AG10803 (cell line): ENCODE measurements around the gene PLA2G4D.

Experiments used
- DNase-seq: peaks from one replicate; pipeline ENCODE4 v3.0.0; 2010; ENCODE audit warnings: low read depth
- H3K4me3 ChIP-seq: 2 replicates; pipeline ENCODE4 v1.5.1; 2011; ENCODE audit warnings: mild to moderate bottlenecking, low read length, control low read depth
- TF ChIP-seq, protein P1 (sequence below): conservative IDR thresholded peaks from 2 replicates; pipeline ENCODE4 v1.5.1; 2011; ENCODE audit warnings: mild to moderate bottlenecking, low read length, control low read depth, inconsistent platforms

PLA2G4D gene

DNA sequence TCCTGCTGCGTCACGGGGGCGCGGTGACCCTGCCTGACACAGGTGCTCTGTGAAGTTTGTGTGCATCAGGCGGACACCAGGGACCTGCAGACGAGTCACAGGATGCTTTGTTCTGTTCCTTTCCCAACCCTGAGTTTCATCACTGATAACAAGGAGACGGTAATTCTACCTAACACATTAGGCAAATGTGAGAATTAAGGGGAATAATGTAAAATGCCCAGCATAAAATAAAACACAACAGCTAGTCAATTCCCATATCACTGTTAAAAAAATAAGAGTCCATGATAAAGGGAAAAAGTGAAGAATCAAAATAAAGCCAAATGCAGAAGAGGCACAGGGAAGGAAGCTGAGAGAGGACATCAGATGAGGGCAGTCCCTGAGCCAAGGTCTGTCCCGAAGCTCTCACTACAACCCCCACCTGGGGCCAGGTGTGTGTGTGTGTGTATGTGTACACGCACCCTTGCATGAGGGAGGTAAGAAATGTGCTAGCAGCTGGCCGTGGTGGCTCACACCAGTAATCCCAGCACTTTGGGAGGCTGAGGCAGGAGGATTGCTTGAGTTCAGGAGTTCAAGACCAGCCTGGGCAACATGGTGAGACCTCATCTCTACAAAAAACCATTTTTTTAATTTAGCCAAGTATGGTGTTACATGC is 27.5 kb downstream of the PLA2G4D start:
- TF ChIP-seq, protein P1, sequence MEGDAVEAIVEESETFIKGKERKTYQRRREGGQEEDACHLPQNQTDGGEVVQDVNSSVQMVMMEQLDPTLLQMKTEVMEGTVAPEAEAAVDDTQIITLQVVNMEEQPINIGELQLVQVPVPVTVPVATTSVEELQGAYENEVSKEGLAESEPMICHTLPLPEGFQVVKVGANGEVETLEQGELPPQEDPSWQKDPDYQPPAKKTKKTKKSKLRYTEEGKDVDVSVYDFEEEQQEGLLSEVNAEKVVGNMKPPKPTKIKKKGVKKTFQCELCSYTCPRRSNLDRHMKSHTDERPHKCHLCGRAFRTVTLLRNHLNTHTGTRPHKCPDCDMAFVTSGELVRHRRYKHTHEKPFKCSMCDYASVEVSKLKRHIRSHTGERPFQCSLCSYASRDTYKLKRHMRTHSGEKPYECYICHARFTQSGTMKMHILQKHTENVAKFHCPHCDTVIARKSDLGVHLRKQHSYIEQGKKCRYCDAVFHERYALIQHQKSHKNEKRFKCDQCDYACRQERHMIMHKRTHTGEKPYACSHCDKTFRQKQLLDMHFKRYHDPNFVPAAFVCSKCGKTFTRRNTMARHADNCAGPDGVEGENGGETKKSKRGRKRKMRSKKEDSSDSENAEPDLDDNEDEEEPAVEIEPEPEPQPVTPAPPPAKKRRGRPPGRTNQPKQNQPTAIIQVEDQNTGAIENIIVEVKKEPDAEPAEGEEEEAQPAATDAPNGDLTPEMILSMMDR: no peak
- no peak for DNase-seq
- H3K4me3 ChIP-seq: no peak overlapping the region

DNA sequence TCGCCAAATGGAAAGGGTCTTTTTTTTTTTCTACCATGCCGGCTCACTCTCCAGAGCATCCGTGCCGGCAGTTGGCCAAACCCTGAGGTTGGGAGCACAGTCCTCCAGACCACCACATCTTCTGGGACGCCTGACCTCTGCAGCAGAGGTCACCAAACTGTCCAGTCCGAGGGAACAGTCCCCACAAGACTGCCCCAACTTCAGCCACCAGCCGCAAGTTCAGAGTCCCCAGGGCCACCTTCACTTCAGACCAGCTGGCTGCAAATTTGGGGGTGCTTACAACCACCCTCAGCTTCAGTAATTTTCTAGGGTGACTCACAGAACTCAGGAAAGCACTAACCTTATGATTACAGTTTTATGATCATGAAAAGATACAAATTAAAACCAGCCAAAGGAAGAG is 28.9 kb downstream of the PLA2G4D start:
- TF ChIP-seq, protein P1: no peak
- H3K4me3 ChIP-seq: no peak overlapping the region
- no peak for DNase-seq

DNA sequence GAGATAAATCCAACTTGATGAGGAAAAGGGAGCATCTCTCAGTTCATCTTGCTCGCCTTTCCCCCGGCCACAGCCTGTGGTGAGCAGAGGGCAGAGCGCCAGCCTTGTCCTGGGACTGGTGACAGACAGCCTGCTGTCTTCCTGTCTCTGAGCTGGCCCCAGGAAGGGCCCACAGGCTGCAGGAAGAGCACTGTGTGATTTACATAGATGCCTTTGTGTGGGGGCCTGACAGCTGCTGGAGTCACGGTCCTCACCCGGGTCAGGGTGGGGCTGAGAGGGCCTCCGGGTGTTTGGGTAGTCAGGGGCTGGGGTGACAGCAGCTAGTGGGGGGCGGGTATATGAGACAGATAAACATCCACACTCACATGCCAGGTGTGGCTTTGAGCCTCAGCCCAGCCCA is 29.3 kb downstream of the PLA2G4D start:
- no peak overlapping the region for H3K4me3 ChIP-seq
- no peak for DNase-seq
- TF ChIP-seq, protein P1: no peak

DNA sequence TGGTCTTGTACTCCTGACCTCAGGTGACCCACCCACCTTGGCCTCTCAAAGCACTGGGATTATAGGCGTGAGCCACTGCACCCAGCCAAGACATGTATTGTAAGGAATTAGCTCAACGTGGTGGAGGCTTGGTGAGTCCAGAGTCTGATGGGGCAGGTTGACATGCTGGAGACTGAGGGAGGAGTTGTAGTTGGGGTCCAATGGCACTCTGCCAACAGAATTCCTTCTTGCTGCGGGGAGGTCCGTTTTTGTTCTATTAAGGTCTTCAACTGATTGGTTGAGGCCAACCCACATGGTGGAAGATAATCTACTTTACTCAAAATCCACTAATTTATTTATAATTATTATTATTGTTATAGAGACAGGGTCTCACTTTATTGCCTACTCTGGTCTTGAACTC is 30.1 kb downstream of the PLA2G4D start:
- TF ChIP-seq, protein P1: no peak
- H3K4me3 ChIP-seq: no peak overlapping the region
- no peak for DNase-seq

DNA sequence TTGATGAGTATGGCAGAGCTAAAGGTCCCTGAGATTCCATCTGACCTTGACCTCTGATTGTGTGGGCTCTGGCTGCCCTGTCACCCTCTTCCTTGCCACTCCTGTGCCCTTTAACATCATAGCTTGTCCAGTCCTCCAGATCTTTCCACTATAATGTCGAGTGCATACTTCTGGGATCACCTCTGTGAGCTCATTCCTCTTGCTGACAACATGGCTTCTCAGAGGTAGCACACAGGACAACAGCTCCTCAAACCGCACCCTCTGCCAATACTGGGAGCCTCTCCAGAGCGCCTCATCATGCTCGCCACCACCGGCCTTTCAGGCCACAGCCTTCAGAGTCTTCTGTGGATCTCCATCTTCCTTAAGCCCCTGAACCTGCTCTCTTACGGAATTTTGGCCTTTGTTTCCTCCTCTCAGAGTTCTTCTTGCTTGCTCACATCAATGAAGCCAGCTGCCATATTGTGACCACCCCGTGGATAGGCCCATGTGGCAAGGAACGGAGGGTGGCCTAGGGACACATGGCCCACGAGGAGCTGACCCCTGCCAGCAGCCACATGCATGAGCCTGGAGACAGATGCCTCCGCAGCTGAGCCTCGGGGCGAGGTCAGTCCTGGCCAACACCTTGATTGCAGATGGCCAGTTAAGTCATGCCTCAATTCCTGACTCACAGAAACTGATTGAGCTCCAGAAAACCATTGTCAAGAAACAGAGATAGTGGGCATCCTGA is 31.1 kb downstream of the PLA2G4D start:
- no peak for DNase-seq
- no peak overlapping the region for H3K4me3 ChIP-seq
- TF ChIP-seq, protein P1: no peak

DNA sequence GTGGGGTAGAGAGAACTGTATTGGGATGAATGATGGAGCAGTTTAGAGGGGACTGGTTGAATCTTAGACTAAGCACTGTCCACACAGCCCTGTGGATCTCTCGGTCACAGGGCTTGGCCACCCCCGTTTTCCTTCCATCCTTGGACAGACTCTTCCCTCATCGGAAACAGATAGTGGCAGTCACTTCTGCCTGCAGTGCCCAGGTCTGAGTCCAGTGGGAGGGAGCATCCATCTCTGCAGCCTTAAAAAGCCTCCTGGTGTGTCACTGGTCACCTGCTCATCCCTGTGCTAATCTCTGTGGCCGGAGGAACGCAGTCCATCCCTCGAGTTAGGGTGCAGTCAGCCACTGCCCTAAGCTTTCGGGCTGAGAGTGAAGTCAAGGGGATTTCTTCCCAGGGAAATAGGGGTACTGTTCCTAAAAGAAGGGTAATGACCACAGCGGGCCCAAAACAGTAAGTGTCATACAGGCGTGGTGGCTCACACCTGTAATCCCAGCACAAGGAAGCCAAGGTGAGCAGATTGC is 32.0 kb downstream of the PLA2G4D start:
- no peak for DNase-seq
- no peak overlapping the region for H3K4me3 ChIP-seq
- TF ChIP-seq, protein P1: no peak

DNA sequence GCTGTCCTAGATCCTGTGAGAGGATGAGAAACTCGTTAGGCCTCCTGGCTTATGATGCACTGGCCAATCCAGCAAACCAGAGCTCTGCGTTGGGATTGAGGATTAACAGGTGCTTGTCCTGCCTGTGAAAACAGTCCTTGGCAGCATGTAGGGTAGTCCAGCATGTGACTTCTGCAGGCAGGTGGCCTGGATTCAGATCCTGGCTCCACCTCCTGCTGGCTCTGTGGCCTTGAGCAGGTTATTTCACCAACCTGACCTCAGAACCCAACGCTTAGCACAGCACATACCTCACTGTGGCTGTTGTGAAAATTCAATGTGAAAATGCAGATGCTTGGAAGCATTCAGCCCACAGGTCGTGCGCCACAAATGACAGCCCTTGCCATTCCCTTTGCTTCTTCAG is 33.6 kb downstream of the PLA2G4D start:
- TF ChIP-seq, protein P1: no peak
- no peak overlapping the region for H3K4me3 ChIP-seq
- no peak for DNase-seq
